Measurements from ENCODE around the gene ARHGAP10.

DNA sequence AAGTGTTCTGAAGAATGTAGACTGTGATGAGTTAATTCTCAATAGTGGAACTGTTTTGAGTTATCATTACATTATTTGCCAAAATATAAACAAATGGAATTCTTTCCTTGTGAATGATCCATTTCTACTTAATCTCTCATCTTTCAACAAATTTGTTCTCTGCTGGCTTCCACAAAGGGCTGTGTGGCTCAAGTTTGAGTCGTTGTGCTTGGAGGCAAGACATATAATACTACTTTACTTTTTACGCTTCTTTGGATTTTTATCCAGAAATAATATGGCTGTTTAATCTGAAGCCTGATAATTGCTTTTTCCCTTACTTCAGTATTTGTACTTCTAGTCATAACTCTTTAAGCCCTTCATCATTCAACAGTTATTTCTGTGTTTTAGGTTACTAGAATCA is 169.5 kb downstream of the ARHGAP10 start:
- TF ChIP-seq, protein P1, sequence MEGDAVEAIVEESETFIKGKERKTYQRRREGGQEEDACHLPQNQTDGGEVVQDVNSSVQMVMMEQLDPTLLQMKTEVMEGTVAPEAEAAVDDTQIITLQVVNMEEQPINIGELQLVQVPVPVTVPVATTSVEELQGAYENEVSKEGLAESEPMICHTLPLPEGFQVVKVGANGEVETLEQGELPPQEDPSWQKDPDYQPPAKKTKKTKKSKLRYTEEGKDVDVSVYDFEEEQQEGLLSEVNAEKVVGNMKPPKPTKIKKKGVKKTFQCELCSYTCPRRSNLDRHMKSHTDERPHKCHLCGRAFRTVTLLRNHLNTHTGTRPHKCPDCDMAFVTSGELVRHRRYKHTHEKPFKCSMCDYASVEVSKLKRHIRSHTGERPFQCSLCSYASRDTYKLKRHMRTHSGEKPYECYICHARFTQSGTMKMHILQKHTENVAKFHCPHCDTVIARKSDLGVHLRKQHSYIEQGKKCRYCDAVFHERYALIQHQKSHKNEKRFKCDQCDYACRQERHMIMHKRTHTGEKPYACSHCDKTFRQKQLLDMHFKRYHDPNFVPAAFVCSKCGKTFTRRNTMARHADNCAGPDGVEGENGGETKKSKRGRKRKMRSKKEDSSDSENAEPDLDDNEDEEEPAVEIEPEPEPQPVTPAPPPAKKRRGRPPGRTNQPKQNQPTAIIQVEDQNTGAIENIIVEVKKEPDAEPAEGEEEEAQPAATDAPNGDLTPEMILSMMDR (IDR thresholded peaks at IDR 0.05; ENCODE audit: low read depth, low read length, poor library complexity, severe bottlenecking), result no peak
- TF ChIP-seq EZH2phosphoT487 (IDR thresholded peaks at IDR 0.05; ENCODE audit: borderline replicate concordance, low read length), result no peak
